Measurements from ENCODE around the gene HSD17B14.

Gene HSD17B14

DNA sequence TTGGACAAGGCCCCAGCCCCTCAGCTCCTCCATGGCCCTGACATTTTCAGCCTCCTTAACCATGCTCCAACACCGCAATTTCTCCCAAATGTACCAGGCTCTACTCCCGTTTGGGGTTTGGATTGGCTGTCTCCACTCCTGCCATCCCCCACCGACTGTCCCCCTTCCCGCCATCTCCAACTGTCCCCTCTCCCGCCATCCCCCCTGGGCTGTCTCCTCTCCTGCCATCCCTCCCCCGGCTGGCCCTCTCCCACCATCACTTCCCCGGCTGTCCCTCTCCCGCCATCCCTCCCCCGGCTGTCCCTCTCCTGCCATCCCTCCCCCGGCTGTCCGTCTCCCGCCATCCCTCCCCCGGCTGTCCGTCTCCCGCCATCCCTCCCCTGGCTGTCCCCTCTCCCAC is 30.8 kb downstream of the HSD17B14 start:
- Histone ChIP-seq H3K27me3 (replicated peaks; ENCODE audit: control insufficient read depth, insufficient read depth, low read length) (no peaks in the 10 kb centered on the region), H3K36me3 (ENCODE audit: control insufficient read depth, insufficient read depth, low read length) (peaks cover 6% of the 10 kb centered on the region), H3K4me3 (replicated peaks; ENCODE audit: low read depth, low read length) (no peak overlapping the region)
- no peak for DNase-seq (ENCODE audit: extremely low read depth, insufficient read length)
- TF ChIP-seq CTCF (IDR thresholded peaks at IDR 0.05; ENCODE audit: insufficient read depth, low read length, poor library complexity, severe bottlenecking), result no peak

GRCh38 chr19:48804496-48804895 is 31.8 kb downstream of the HSD17B14 start:
- TF ChIP-seq CTCF (IDR thresholded peaks at IDR 0.05; ENCODE audit: insufficient read depth, low read length, poor library complexity, severe bottlenecking), result no peak

DNA sequence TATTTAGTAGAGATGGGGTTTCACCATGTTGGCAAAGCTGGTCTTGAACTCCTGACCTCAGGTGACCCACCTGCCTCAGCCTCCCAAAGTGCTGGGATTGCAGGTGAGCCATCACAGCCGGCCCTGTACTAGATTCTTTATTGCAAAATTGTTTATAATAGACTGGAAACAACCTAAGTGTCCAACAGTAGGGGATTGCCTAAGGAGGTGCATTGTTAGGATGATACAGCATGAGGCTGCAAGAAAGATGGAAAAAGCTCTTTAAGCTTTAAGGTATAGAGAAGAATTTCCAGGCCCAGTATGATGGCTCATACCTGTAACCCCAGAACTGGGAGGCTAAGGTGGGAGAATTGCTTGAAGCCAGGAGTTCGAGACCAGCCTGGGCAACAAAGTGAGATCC is 33.7 kb downstream of the HSD17B14 start:
- Histone ChIP-seq H3K4me3 (replicated peaks; ENCODE audit: low read depth, low read length) (no peak overlapping the region), H3K27me3 (replicated peaks; ENCODE audit: control insufficient read depth, insufficient read depth, low read length) (no peaks in the 10 kb centered on the region), H3K36me3 (ENCODE audit: control insufficient read depth, insufficient read depth, low read length) (peaks cover 3% of the 10 kb centered on the region)
- no peak for TF ChIP-seq CTCF (IDR thresholded peaks at IDR 0.05; ENCODE audit: insufficient read depth, low read length, poor library complexity, severe bottlenecking)
- DNase-seq (ENCODE audit: extremely low read depth, insufficient read length), result no peak

More at GRCh38 chr19:48804496-48804895, 31.8 kb downstream of the HSD17B14 start:
- Histone ChIP-seq H3K36me3 (ENCODE audit: control insufficient read depth, insufficient read depth, low read length) (peaks cover 6% of the 10 kb centered on the region), H3K27me3 (replicated peaks; ENCODE audit: control insufficient read depth, insufficient read depth, low read length) (no peaks in the 10 kb centered on the region), H3K4me3 (replicated peaks; ENCODE audit: low read depth, low read length) (no peak overlapping the region)
- DNase-seq (ENCODE audit: extremely low read depth, insufficient read length), result no peak

DNA sequence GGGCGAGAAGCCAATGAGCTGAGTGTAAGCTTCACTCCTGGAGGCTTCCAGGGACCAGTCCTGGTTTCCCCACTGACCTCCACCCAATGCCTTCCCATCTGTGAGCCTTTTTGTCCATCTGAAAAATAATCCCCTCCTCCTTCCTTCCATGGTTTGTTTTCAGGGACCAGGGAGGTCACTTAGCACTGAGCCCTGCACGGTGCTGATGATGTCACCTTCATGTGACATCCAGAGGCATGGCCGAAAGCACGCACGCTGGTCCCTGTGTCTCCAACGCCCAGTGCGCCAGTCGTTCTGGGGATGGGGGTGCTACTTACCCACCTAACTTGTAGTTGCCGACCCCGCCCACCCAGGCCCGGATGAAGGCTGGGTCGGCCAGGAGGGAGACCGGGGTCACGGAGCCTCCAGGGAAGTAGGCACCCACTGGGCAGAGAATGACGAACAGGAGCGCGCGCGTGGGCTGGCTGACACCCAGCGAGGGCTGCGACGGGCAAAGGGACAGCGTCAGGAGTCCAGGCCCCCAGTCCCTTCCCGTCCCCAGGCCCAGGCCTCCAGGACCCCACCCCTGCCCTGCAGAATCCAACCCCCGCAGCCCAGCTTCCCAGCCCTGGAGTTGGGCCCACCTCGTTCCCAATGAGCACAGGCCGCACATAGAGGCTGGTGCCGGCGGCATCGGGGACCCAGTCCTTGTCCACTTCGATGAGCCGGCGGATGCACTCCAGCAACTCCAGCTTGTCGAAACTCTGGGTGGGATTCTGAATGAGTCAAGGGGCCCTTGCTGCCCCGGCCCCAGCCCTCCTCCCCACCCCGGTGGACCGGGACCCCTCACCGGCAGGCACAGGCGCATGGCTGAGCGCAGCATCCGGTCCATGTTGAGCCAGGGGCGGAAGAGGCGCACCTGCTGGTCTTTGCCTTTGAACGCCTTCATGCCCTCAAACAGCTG is 36.7 kb downstream of the HSD17B14 start:
- TF ChIP-seq CTCF (IDR thresholded peaks at IDR 0.05; ENCODE audit: insufficient read depth, low read length, poor library complexity, severe bottlenecking), result no peak
- DNase-seq (ENCODE audit: extremely low read depth, insufficient read length), result no peak
- Histone ChIP-seq H3K36me3 (ENCODE audit: control insufficient read depth, insufficient read depth, low read length) (no peaks in the 10 kb centered on the region; the same call in 1 of the 2 replicates), H3K4me3 (replicated peaks; ENCODE audit: low read depth, low read length) (no peak overlapping the region), H3K27me3 (replicated peaks; ENCODE audit: control insufficient read depth, insufficient read depth, low read length) (no peaks in the 10 kb centered on the region)

DNA sequence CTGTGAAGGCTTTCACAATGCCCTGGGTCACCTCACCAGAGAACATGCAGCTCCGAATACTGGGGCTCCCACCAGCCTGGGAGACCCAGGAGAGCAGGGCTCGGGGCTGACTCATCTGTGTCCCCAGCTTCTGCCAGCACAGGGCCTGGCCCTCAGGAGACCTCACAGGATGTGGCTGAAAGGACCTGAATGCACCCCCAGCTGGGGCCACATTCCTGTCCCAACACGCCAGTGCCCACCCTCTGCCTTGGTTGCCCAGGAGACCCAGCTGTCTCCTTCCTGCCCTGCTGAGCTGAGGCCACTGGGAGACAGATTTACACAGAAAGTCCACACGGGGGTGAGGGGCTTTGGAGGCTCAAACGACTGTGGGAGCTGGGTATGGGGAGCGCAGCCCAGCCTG is 37.4 kb downstream of the HSD17B14 start:
- no peak overlapping the region for H3K4me3 ChIP-seq (replicated peaks; ENCODE audit: low read depth, low read length)
- H3K36me3 ChIP-seq (ENCODE audit: control insufficient read depth, insufficient read depth, low read length), result no peaks in the 10 kb centered on the region; the same call in 1 of the 2 replicates
- no peak for DNase-seq (ENCODE audit: extremely low read depth, insufficient read length)
- no peak for TF ChIP-seq CTCF (IDR thresholded peaks at IDR 0.05; ENCODE audit: insufficient read depth, low read length, poor library complexity, severe bottlenecking)
- no peaks in the 10 kb centered on the region for H3K27me3 ChIP-seq (replicated peaks; ENCODE audit: control insufficient read depth, insufficient read depth, low read length)
